CD4-positive, alpha-beta T cell treated with Interleukin-6 for 4 hours (primary cell): ENCODE measurements around the gene GDPD3.
"Not testable (repeated sequence)": the region's sequence is repeated elsewhere in the genome, so short reads cannot be mapped to it uniquely, and the experiment has no call there.

ENCODE experiments used
- DNase-seq: peaks from one replicate; pipeline ENCODE4 v3.0.0-alpha.2; 2020; ENCODE audit warnings: mixed read lengths

GDPD3 gene

DNA sequence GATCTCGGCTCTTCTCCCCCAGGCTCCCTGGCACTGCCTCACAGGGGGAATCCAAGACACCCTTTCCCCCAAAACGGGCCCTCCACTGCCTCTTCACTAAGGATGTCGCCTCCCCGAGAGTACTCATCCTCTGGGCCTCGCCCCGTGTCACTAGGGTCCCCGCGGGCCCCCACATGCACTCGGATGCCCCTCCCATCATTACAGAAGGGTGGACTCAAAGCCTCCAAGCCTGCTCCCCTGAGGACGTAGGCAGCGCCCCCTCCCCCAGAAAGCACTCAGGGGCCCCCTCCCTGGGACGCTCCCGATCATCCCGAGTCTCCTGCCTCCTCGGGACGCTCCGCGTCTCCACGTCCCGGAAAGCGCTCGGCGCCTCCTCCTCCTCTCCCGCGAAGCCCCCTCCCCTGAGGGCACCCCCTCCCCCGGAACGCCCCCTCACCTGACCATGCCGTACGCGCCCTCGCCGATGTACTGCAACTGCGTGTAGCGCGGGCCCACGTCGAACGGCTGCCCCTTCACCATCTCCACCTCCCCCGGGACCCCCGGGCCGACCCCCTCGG is 9.3 kb upstream of the GDPD3 start:
- peak; percentile 33 for DNase-seq

DNA sequence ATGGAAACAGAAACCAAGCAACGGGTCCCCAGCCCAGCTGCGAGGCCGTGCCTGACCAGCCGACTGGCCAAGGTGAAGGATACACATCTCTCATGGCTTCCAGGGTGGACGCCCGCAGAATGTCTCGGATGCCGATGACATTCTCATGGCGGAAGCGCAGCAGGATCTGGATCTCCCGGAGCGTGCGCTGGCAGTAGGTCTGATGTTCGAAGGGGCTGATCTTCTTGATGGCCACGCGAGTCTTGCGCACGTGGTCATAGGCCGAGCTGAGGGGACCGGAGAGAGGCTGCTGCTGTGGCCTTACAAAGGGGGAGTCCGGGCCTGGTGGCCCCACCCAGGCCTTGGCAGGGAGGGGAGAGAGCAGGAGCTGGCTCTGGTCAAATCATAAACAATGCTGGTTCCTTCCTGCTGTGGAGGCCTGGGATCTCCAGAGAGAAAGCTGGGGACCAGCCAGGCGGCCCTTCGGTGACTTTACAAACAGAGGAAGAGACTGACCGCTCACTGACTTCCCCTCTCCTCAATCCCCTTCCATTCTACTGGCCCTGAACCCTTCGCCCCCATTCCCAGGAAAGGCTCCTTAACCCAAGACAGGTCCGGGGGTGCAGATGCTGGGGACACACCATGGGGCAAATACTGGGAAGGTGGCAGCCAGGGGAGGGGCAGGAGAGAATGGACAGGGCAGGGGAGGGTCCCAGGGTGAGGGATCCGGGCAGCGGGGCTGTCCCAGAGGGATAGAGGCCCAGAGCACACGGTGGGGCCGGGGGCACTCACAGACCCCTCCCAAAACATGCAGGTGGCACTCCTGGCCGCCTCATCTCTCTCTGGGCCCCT is 8.6 kb upstream of the GDPD3 start:
- no peak for DNase-seq

- DNase-seq = no peak
Measured at GRCh38 chr16:30120340-30121105, 7.2 kb upstream of the GDPD3 start.

DNA sequence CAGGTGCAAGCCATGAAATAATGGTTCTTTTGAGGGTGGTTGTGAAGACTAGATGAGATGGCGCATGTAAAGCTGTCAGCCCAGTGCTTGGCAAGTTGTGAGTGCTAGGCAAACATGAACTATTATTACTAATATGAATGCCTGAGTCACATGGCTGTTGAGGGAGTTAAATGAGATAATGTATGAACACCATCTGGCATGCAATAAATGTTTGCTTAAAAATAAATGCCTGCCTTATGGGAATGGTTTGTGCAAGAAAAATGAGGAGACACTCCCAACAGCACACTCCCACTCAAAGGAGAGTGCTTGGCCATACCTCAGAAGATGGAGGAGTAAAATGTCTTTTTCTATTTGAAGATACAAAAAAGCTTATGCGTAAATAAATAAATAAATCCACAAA is 6.1 kb upstream of the GDPD3 start:
- no peak for DNase-seq

- no peak for DNase-seq
Measured at GRCh38 chr16:30117768-30118167, 4.4 kb upstream of the GDPD3 start.

GRCh38 chr16:30116291-30117207 is 3.2 kb upstream of the GDPD3 start:
- no peak for DNase-seq

GRCh38 chr16:30115238-30115637 is 1.9 kb upstream of the GDPD3 start:
- DNase-seq = peak; percentile 65

GRCh38 chr16:30114833-30115232 is 1.5 kb upstream of the GDPD3 start:
- not testable (repeated sequence) for DNase-seq

GRCh38 chr16:30114411-30114810 is 1.1 kb upstream of the GDPD3 start:
- no peak for DNase-seq

DNA sequence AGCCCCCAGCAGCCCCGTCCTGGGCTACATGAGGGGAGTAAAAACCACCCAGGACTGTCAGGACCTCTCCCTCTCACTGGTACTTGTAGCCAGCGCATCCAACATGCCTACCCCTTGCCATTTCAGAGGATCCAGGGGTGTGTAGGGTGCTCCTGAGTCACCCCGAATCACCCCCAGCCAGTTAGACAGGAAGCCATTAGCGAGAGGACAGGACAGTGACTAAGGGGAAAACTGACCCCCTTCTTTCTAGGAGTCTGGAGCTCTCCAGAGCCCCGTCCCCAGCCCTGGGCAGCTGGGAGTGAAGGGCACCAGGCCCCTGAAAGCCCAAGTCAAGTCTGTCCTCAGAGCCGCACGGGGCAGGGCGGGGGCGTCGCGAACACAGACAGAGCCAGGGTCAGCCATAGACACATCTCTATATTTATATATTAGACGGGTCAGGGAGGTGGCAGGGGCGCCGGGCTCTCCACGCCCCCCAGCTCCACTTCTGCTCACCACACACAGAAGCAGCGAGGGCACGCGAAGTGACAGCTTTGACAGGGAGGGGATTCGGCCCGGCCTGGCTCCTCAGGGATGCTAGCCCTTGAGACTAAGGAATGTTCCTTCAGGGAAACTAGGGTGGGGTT is 485 bp upstream of the GDPD3 start:
- DNase-seq = no peak

- DNase-seq = peak; percentile 74
Measured at GRCh38 chr16:30112197-30113030, 923 bp downstream of the GDPD3 start.

DNA sequence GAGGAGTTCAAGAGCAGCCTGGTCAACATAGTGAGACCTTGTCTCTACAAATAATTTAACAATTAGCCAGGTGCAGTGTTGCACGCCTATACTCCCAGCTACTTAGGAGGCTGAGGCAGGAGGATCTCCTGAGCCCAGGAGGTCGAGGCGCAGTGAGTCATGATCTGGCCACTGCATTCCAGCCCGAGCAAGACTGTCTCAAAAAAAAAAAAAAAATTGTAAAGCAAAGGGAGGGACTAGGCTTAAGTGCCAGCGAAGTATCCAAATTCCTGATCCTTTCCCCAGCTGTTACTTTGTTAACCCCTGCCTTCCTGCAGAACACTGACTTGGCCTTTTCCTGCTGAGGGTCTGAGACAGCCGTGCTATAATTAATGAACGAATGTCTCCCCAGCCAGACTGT is 2.7 kb downstream of the GDPD3 start:
- DNase-seq = no peak

- no peak for DNase-seq
Measured at GRCh38 chr16:30108059-30108850, 5.1 kb downstream of the GDPD3 start.

GRCh38 chr16:30104492-30104891 is 8.8 kb downstream of the GDPD3 start:
- no peak for DNase-seq

- DNase-seq = no peak
Measured at GRCh38 chr16:30104090-30104489, 9.2 kb downstream of the GDPD3 start.

- DNase-seq = peak; percentile 22
Measured at GRCh38 chr16:30096862-30097563, 16.3 kb downstream of the GDPD3 start.

DNA sequence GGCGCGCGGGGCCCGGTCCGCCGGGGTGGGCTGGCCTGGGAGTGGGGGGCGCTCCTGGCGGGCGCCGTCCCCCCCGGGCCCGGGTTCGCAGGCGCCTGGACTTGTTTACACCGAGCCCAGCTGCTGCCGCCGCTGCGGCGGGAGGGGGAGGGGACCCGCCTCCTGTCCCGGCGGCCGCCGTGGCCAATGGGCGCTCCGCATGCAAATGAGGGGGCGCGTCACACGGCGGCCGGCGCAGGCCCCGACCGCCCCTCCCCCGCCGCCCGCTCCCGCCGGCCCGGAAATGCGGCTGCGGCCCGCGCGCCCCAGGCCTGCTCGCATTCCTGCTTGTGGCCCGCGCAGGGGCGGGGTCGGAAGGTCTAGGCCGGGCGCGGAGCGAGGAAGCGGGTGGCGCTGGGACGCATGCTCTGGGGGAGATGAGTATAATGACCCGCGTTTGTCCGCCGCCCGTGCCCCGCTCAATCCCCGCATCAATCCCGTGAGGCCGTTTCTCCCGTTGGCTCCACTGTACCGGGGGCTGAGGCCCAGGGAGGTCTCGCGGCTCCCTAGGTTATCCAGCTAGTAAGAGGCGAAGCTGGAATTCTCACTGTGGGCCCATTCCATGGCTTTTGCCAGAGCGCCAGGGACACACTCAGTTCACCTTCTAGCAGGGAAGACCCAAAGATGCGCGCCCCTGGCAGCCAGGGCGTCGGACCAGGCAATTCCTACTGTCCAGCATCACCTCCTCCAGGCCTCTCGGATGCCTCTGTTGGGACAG is 17.1 kb downstream of the GDPD3 start, which contains the start of gene YPEL3:
Gene YPEL3 (minus strand): TSS at position 109 of the 757 bp plus-strand sequence. CDS start 731 bp downstream, outside the sequence.
- DNase-seq = peak; percentile 93

DNA sequence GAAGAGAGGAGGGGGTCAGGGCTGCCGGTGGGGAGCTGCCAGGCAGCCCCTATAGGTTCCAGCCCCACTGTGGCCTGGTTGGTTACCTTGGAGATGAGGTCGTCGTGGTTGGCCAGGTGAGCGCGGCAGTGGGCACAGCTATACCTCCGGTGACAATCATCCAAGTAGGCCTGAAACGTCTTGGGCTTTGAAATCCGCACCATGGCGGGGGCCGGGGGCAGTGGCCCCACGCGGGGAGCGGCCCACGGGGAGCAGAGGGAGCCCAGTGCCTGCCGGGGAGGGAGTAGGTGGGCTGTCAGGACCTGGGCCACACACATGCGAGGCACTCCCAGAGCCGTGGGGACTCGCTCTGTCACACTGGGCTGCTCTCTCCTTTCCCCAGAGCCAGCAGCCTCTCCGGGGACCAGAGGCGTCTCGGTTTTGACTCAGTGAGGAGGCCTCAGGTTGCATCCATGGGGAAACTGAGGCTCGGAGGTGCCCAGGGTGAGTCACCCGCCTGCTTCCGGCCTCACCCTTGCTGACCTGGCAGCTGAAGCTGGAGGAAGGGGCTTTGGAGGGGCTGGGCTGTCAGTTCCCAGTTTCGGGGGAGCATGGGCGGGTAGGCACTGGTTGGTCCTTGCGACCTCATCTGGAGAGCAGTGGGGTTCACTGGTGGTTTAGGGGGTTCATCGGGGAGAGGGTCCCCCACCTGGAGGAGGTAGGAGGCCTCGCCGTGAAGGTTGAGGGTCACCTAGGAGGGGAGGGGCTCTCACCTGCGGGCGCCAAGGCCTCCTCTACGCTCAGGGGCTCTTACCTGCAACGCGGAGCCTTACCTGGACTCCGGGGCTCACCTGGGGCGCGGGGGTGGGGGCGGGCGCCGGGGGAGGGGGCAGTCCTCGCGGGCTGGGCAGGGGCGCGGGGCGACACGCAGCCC is 17.9 kb downstream of the GDPD3 start:
- peak; percentile 42 for DNase-seq
